MCF 10A (cell line): ENCODE measurements around the gene TMEM266. TPM values are rescaled to one million over a fixed set of nuclear protein-coding genes. Genes with fewer than 3 reads are reported as not detected.

Experiments
- BruUV-seq: library from RNA; stranded (reverse); fragments of 400-500 nt; replicated peaks from 2 replicates; lab custom pipeline; 2021; lab: Mats Ljungman, UMichigan
- CTCF ChIA-PET: fragments of 300-600 bp; sonication (Branson Sonifier 250); formaldehyde crosslinking; extraction: SDS; loops from one replicate; lab custom pipeline; 2021; ENCODE audit warnings: antibody characterized with exemption, inconsistent platforms; lab: Yijun Ruan, JAX
- POLR2A ChIA-PET: fragments of 300-600, 350-650 bp; sonication (Branson Sonifier 250); formaldehyde crosslinking; extraction: SDS; loops from one replicate; lab custom pipeline; 2020; ENCODE audit warnings: antibody characterized with exemption, inconsistent platforms; lab: Yijun Ruan, JAX
- DNase-seq: peaks from one replicate; pipeline ENCODE4 v3.0.0-alpha.2; 2018; ENCODE audit not compliant: unreplicated experiment
- H3K27ac Mint-ChIP-seq: one replicate; pipeline ENCODE4 v1.8.0; 2022; ENCODE audit warnings: mild to moderate bottlenecking, low read depth, mixed read lengths; ENCODE audit not compliant: unreplicated experiment
- H3K27me3 Mint-ChIP-seq: one replicate; pipeline ENCODE4 v1.8.0; 2022; ENCODE audit warnings: mixed read lengths; ENCODE audit not compliant: insufficient read depth, unreplicated experiment
- H3K36me3 Mint-ChIP-seq: one replicate; pipeline ENCODE4 v1.8.0; 2022; ENCODE audit warnings: mild to moderate bottlenecking, moderate library complexity, mixed read lengths; ENCODE audit not compliant: insufficient read depth, unreplicated experiment
- H3K4me1 Mint-ChIP-seq: one replicate; pipeline ENCODE4 v1.8.0; 2022; ENCODE audit warnings: mixed read lengths; ENCODE audit not compliant: insufficient read depth, unreplicated experiment
- H3K4me3 Mint-ChIP-seq: one replicate; pipeline ENCODE4 v1.8.0; 2022; ENCODE audit warnings: mild to moderate bottlenecking, moderate library complexity, mixed read lengths; ENCODE audit not compliant: unreplicated experiment
- H3K9me3 Mint-ChIP-seq: one replicate; pipeline ENCODE4 v1.8.0; 2022; ENCODE audit warnings: mixed read lengths; ENCODE audit not compliant: unreplicated experiment
- intact Hi-C: fragments of 100-400 bp; cut with micrococcal nuclease; formaldehyde crosslinking; loops from 2 replicates; pipeline ENCODE4 v1.14.1; 2022
- total RNA-seq: library from RNA; stranded (reverse); gene quantifications from 2 replicates; pipeline ENCODE4 v1.2.3, GENCODE V29; 2022
- TF ChIP-seq, protein P1 (sequence below): fragments of 200-600 bp; IDR thresholded peaks from one replicate; pipeline ENCODE4 v1.8.0; 2022; ENCODE audit warnings: antibody characterized with exemption, mild to moderate bottlenecking; ENCODE audit not compliant: unreplicated experiment

The TMEM266 gene
- total RNA-seq, 1 experiment from 2014 or later, result not detected

- TF ChIP-seq, protein P1, sequence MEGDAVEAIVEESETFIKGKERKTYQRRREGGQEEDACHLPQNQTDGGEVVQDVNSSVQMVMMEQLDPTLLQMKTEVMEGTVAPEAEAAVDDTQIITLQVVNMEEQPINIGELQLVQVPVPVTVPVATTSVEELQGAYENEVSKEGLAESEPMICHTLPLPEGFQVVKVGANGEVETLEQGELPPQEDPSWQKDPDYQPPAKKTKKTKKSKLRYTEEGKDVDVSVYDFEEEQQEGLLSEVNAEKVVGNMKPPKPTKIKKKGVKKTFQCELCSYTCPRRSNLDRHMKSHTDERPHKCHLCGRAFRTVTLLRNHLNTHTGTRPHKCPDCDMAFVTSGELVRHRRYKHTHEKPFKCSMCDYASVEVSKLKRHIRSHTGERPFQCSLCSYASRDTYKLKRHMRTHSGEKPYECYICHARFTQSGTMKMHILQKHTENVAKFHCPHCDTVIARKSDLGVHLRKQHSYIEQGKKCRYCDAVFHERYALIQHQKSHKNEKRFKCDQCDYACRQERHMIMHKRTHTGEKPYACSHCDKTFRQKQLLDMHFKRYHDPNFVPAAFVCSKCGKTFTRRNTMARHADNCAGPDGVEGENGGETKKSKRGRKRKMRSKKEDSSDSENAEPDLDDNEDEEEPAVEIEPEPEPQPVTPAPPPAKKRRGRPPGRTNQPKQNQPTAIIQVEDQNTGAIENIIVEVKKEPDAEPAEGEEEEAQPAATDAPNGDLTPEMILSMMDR, result no peak
- intact Hi-C loops, result no loop called here
- H3K36me3 Mint-ChIP-seq, result no peaks in the 10 kb centered on the region
- peak; percentile 14 for DNase-seq
- peaks cover 8% of the 10 kb centered on the region for H3K4me1 Mint-ChIP-seq
- POLR2A ChIA-PET, result interaction anchor here (0.6 to 2.0 kb wide), 5 partner anchors 12 to 231 kb away, joined by 3 to 9 read pairs (median 4); no protein-coding TSS in a partner anchor
- H3K4me3 Mint-ChIP-seq, result no peak overlapping the region
- BruUV-seq, result no TSS peak
- CTCF ChIA-PET, result interaction anchor here (0.7 to 2.8 kb wide), 6 partner anchors 12 to 170 kb away, joined by 3 to 17 read pairs (median 8); no protein-coding TSS in a partner anchor
- H3K27ac Mint-ChIP-seq, result peak overlapping the region; percentile 27
- H3K9me3 Mint-ChIP-seq, result no peaks in the 10 kb centered on the region
- no peaks in the 10 kb centered on the region for H3K27me3 Mint-ChIP-seq
These were observed 103.1 kb downstream of the TMEM266 start for GRCh38 chr15:76162784-76163456.

- BruUV-seq, result no TSS peak
- H3K4me1 Mint-ChIP-seq, result peaks cover 11% of the 10 kb centered on the region
- H3K36me3 Mint-ChIP-seq, result no peaks in the 10 kb centered on the region
- no peaks in the 10 kb centered on the region for H3K9me3 Mint-ChIP-seq
- TF ChIP-seq, protein P1, result no peak
- ChIA-PET CTCF (interaction anchor here (0.7 to 2.8 kb wide), 7 partner anchors 13 to 107 kb away, joined by 3 to 17 read pairs (median 6); no protein-coding TSS in a partner anchor), POLR2A (interaction anchor here (0.6 to 2.0 kb wide), 6 partner anchors 9 to 232 kb away, joined by 3 to 9 read pairs (median 4); no protein-coding TSS in a partner anchor)
- no peaks in the 10 kb centered on the region for H3K27me3 Mint-ChIP-seq
- peak overlapping the region; percentile 27 for H3K27ac Mint-ChIP-seq
- no peak overlapping the region for H3K4me3 Mint-ChIP-seq
- peak; percentile 91 for DNase-seq
- intact Hi-C loops, result no loop called here
These were observed 103.9 kb downstream of the TMEM266 start for GRCh38 chr15:76163457-76164295.

DNA sequence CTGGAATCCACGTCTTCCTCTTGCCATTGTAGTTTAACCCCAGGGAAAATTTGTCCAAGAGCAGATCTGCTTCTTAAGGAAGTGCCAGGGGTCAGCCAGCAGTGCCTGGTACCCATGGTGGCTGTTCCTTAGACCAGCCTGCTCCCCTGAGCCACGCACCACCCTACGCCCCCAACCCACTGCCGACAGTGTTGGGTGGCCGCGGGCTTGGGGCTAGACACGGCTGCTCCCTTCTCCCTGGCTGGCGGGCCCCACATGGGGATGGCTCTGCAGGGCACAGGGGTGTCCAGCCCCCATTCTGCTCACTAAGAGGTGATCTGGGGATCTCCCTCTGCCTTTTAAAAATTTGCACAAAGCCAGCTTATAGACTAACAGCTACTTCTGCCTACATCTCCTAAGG is 104.8 kb downstream of the TMEM266 start:
- TF ChIP-seq, protein P1, result no peak
- BruUV-seq, result no TSS peak
- Mint-ChIP-seq H3K27ac (no peak overlapping the region), H3K27me3 (no peaks in the 10 kb centered on the region), H3K4me1 (peaks cover 18% of the 10 kb centered on the region), H3K9me3 (peaks cover 7% of the 10 kb centered on the region), H3K36me3 (no peaks in the 10 kb centered on the region), H3K4me3 (no peak overlapping the region)
- intact Hi-C loops, result no loop called here
- CTCF ChIA-PET, result interaction anchor here (1.0 to 2.1 kb wide), 4 partner anchors 14 to 25 kb away, joined by 3 to 10 read pairs (median 4); no protein-coding TSS in a partner anchor
- no peak for DNase-seq
- POLR2A ChIA-PET, result interaction anchor here (0.6 to 2.0 kb wide), 2 partner anchors 14 to 32 kb away, joined by 3 to 9 read pairs; no protein-coding TSS in a partner anchor
